ENCODE results near the gene NEIL1. TPM values are rescaled to one million over a fixed set of nuclear protein-coding genes. Genes with fewer than 3 reads are reported as not detected.
A peak's percentile ranks its signal among the peaks of the same experiment; 100 is the strongest.
"Not testable (repeated sequence)": the region's sequence is repeated elsewhere in the genome, so short reads cannot be mapped to it uniquely, and the experiment has no call there.

Gene NEIL1
- total RNA-seq, 1 donor from 2014 or later = 8.2 TPM

- Histone ChIP-seq H3K4me1 (no peaks in the 10 kb centered on the region), H3K4me3 (no peak overlapping the region), H3K27ac (replicated peaks) (no peak overlapping the region), H3K36me3 (no peaks in the 10 kb centered on the region), H3K27me3 (ENCODE audit: low read depth) (no peaks in the 10 kb centered on the region), H3K9me3 (replicated peaks) (no peaks in the 10 kb centered on the region)
- TF ChIP-seq, protein P1, sequence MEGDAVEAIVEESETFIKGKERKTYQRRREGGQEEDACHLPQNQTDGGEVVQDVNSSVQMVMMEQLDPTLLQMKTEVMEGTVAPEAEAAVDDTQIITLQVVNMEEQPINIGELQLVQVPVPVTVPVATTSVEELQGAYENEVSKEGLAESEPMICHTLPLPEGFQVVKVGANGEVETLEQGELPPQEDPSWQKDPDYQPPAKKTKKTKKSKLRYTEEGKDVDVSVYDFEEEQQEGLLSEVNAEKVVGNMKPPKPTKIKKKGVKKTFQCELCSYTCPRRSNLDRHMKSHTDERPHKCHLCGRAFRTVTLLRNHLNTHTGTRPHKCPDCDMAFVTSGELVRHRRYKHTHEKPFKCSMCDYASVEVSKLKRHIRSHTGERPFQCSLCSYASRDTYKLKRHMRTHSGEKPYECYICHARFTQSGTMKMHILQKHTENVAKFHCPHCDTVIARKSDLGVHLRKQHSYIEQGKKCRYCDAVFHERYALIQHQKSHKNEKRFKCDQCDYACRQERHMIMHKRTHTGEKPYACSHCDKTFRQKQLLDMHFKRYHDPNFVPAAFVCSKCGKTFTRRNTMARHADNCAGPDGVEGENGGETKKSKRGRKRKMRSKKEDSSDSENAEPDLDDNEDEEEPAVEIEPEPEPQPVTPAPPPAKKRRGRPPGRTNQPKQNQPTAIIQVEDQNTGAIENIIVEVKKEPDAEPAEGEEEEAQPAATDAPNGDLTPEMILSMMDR (IDR thresholded peaks at IDR 0.05; ENCODE audit: borderline replicate concordance) = no peak
- no peak for DNase-seq
- intact Hi-C loops (cut with micrococcal nuclease) = no loop called here
These were observed 17.3 kb upstream of the NEIL1 start for GRCh38 chr15:75329571-75329970.

- not testable (repeated sequence) for DNase-seq
These were observed 14.7 kb upstream of the NEIL1 start for GRCh38 chr15:75332093-75332492.

GRCh38 chr15:75333654-75334419 lies 13.0 kb upstream of the NEIL1 start:
- not testable (repeated sequence) for DNase-seq

More at GRCh38 chr15:75332093-75332492, 14.7 kb upstream of the NEIL1 start:
- H3K4me3 ChIP-seq; H3K27ac ChIP-seq (replicated peaks); intact Hi-C loops (cut with micrococcal nuclease); H3K9me3 ChIP-seq (replicated peaks); H3K36me3 ChIP-seq; H3K27me3 ChIP-seq (ENCODE audit: low read depth): not testable (repeated sequence)
- peaks cover 20% of the 10 kb centered on the region for H3K4me1 ChIP-seq

DNA sequence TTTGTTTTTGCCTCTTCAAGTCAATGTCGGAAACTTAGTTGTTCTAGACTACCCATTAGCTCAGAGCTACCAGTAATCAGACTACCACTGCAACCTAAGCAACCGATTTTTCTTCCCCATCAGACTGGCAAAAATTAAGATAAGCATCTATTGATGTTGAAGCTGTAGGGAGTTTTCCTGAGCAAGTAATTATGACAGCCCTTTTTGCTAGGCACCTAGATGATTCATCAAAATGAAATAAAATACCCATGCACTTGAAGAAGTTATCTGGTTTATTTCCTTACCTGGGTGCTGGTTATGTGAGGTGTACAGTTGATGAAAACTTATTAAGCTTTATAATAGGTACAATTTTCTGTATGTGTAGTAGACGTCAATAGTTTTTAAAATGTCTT lies 11.5 kb upstream of the NEIL1 start:
- H3K36me3 ChIP-seq = peaks cover 12% of the 10 kb centered on the region
- DNase-seq = no peak
- H3K27me3 ChIP-seq (ENCODE audit: low read depth) = no peaks in the 10 kb centered on the region
- H3K4me3 ChIP-seq = peak overlapping the region; percentile 98
- H3K9me3 ChIP-seq (replicated peaks) = no peaks in the 10 kb centered on the region
- H3K27ac ChIP-seq (replicated peaks) = peak overlapping the region; percentile 83
- H3K4me1 ChIP-seq = peaks cover 21% of the 10 kb centered on the region
- TF ChIP-seq, protein P1 (IDR thresholded peaks at IDR 0.05; ENCODE audit: borderline replicate concordance) = no peak
- intact Hi-C loops (cut with micrococcal nuclease) = no loop called here

More at GRCh38 chr15:75333654-75334419, 13.0 kb upstream of the NEIL1 start:
- H3K9me3 ChIP-seq (replicated peaks); H3K27ac ChIP-seq (replicated peaks); H3K4me3 ChIP-seq; H3K36me3 ChIP-seq; H3K27me3 ChIP-seq (ENCODE audit: low read depth); intact Hi-C loops (cut with micrococcal nuclease): not testable (repeated sequence)
- H3K4me1 ChIP-seq = peaks cover 21% of the 10 kb centered on the region

GRCh38 chr15:75335705-75336355 lies 11.0 kb upstream of the NEIL1 start, which contains the start of gene COMMD4:
Gene COMMD4, plus strand, starts transcription at chr15:75336063. Its CDS starts 27 bp downstream, at chr15:75336090.
- peak; percentile 96 for DNase-seq
- Histone ChIP-seq H3K4me1 (peaks cover 21% of the 10 kb centered on the region), H3K27me3 (ENCODE audit: low read depth) (no peaks in the 10 kb centered on the region), H3K9me3 (replicated peaks) (no peaks in the 10 kb centered on the region), H3K27ac (replicated peaks) (peak within 1 kb of the TSS; percentile 83), H3K36me3 (peaks cover 13% of the 10 kb centered on the region), H3K4me3 (peak within 1 kb of the TSS; percentile 98)
- TF ChIP-seq, protein P1 (IDR thresholded peaks at IDR 0.05; ENCODE audit: borderline replicate concordance) = no peak
- intact Hi-C loops (cut with micrococcal nuclease) = no loop called here

GRCh38 chr15:75338661-75339240 lies 8.1 kb upstream of the NEIL1 start:
- H3K27me3 ChIP-seq (ENCODE audit: low read depth) = no peaks in the 10 kb centered on the region
- intact Hi-C loops (cut with micrococcal nuclease) = no loop called here
- no peak for DNase-seq

More at GRCh38 chr15:75338661-75339240, 8.1 kb upstream of the NEIL1 start:
- peaks cover 22% of the 10 kb centered on the region for H3K36me3 ChIP-seq
- no peak overlapping the region for H3K27ac ChIP-seq (replicated peaks)
- peaks cover 21% of the 10 kb centered on the region for H3K4me1 ChIP-seq
- TF ChIP-seq, protein P1 (IDR thresholded peaks at IDR 0.05; ENCODE audit: borderline replicate concordance) = no peak
- H3K9me3 ChIP-seq (replicated peaks) = no peaks in the 10 kb centered on the region
- H3K4me3 ChIP-seq = no peak overlapping the region

All from left ventricle myocardium inferior (tissue), 1 donor.